Aorta (tissue), 5 donors: ENCODE data around the gene SPON1. TPM values are rescaled to one million over a fixed set of nuclear protein-coding genes. Genes with fewer than 3 reads are reported as not detected.
A peak's percentile ranks its signal among the peaks of the same experiment; 100 is the strongest.
"Not testable (repeated sequence)": the region's sequence is repeated elsewhere in the genome, so short reads cannot be mapped to it uniquely, and the experiment has no call there.

Source experiments
- ATAC-seq: fragments of 200-7000 bp; cut with Tn5 transposase; one replicate; pipeline ENCODE4 v1.9.1; 2022; ENCODE audit warnings: moderate library complexity; ENCODE audit not compliant: low FRiP score
- DNase-seq, 2 donors: peaks; one replicate each; pipeline ENCODE4 v3.0.0-alpha.2; 2020
- H3K27ac ChIP-seq, 2 donors: one replicate each; pipeline ENCODE4 v1.5.1; 2013; ENCODE audit warnings: low read length in 2 of 2, mild to moderate bottlenecking in 2 of 2, moderate library complexity in 2 of 2, control low read depth in 1 of 2, inconsistent platforms in 1 of 2, low read depth in 1 of 2
- H3K27me3 ChIP-seq, 2 donors: one replicate each; pipeline ENCODE4 v1.6.1; 2013; ENCODE audit warnings: control low read depth in 1 of 2, low read length in 1 of 2, mild to moderate bottlenecking in 1 of 2, moderate library complexity in 1 of 2; ENCODE audit not compliant: insufficient read depth in 2 of 2, control insufficient read depth in 1 of 2
- H3K36me3 ChIP-seq, 2 donors: one replicate each; pipeline ENCODE4 v1.6.1; 2013; ENCODE audit warnings: control low read depth in 1 of 2, low read length in 1 of 2, mild to moderate bottlenecking in 1 of 2; ENCODE audit not compliant: insufficient read depth in 2 of 2, control insufficient read depth in 1 of 2
- H3K4me1 ChIP-seq, 2 donors: one replicate each; pipeline ENCODE4 v1.6.1; 2013; ENCODE audit warnings: low read length in 2 of 2, control low read depth in 1 of 2, mild to moderate bottlenecking in 1 of 2, moderate library complexity in 1 of 2; ENCODE audit not compliant: insufficient read depth in 2 of 2, control insufficient read depth in 1 of 2
- H3K4me3 ChIP-seq, 2 donors: one replicate each; pipeline ENCODE4 v1.5.1; 2013; ENCODE audit warnings: low read length in 2 of 2, control low read depth in 1 of 2, mild to moderate bottlenecking in 1 of 2
- H3K9me3 ChIP-seq: one replicate; pipeline ENCODE4 v1.6.1; 2013; ENCODE audit warnings: mild to moderate bottlenecking, low read length; ENCODE audit not compliant: control insufficient read depth
- WGBS, 2 donors: extraction: QIAGEN DNeasy Blood & Tissue Kit; methylation state at CpG; one replicate each; pipeline ENCODE4 v1.1.7; 2013; 5-methylcytosine and 5-hydroxymethylcytosine counted together
- intact Hi-C, 2 donors: fragments of 100-400 bp; cut with DNase I; formaldehyde crosslinking; loops; one replicate each; pipeline versions ENCODE4 v1.14.2 to v1.15.0; 2022
- polyA plus RNA-seq, 2 donors: library from polyadenylated mRNA; stranded (reverse); fragments of 200-250 nt; gene quantifications; one replicate each; pipeline ENCODE4 v1.2.3, GENCODE V29; 2013
- total RNA-seq, 2 donors: library from RNA; stranded (reverse); fragmentation: NEBNext Ultra II Directional; extraction: Animal tissue kit (Norgen Biotek cat#: 25700); gene quantifications; one replicate each; pipeline ENCODE4 v1.2.1, GENCODE V29; 2021
- donor health status: healthy with polysubstance abuse.
- donor health status: Bipolar disorder and iron deficiency.
- donor health status: DM: no; HTN: no; CAD: no.
- donor health status: DM: no; HTN: no; CAD: no.
- donor health status: DM: yes; HTN: yes; CAD: no.

SPON1 gene
- total and polyA plus RNA-seq, 4 donors: 7.0 to 79.2 (median 24.9) TPM

DNA sequence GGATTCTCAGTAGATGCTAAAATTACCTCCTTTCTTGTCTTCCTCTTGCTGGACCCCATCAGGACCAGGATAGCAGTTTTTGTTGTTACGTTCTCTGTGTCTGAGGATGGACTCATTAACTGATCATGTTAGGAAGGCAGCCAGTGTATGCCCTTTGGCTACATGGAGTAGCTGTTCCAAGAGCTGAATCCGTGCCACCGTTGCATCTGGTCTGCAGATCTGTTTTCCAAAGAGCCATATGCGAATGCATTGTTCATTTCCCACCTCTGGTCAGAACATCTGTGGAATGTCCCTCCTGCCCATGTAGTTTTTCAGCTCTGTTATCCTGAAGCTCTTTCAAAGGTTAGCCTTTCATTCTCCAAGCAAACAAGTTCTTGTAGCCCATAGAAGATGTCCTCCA lies 188.4 kb downstream of the SPON1 start:
- Histone ChIP-seq H3K27me3 (no peaks in the 10 kb centered on the region), H3K4me3 (no peak overlapping the region), H3K27ac (no peak overlapping the region), H3K4me1 (no peaks in the 10 kb centered on the region), H3K36me3 (no peaks in the 10 kb centered on the region), H3K9me3 (peaks cover 6% of the 10 kb centered on the region)
- intact Hi-C loops: loop anchor here in 1 of 2 donors (5.0 kb wide), 1 partner anchor 194 kb away; no protein-coding TSS in a partner anchor
- WGBS, 2 donors: 84 to 86% methylated on average over 4 of the region's 4 CpGs
- DNase-seq (no peak), ATAC-seq (no peak)

GRCh38 chr11:14154103-14154502 lies 191.6 kb downstream of the SPON1 start:
- H3K4me3 ChIP-seq, H3K36me3 ChIP-seq, H3K27ac ChIP-seq, H3K4me1 ChIP-seq, ATAC-seq, DNase-seq, H3K27me3 ChIP-seq, H3K9me3 ChIP-seq: not testable (repeated sequence)
- intact Hi-C loops: loop anchor here in 1 of 2 donors (5.0 kb wide), 1 partner anchor 197 kb away; no protein-coding TSS in a partner anchor
- 79 to 98% methylated on average over 1 of the region's 1 CpG for WGBS, 2 donors

DNA sequence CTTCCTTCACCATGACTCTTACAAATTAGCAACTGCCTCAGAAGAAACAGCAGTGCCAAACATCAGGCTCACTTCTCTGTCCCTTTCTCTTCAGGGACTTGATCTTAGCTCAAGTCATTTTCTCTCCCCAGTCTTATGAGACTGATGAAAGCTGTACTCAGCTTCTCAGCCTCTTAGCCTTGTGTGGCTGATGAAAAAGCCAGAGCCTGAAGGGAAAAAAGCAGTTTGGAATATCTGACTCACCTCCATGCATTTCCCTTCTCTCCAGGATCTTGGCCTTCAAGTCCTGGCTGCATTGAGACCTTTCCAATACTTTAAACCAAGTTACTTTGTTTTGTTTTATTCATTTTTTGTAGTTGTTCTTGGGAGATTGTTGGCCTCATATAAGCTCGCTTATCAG lies 195.9 kb downstream of the SPON1 start:
- H3K36me3 ChIP-seq: no peaks in the 10 kb centered on the region
- intact Hi-C loops: no loop called here
- no peaks in the 10 kb centered on the region for H3K4me1 ChIP-seq
- peaks cover 6% of the 10 kb centered on the region for H3K9me3 ChIP-seq
- H3K4me3 ChIP-seq: no peak overlapping the region
- DNase-seq: no peak
- 70 to 83% methylated on average over 1 of the region's 1 CpG for WGBS, 2 donors
- H3K27ac ChIP-seq: no peak overlapping the region
- no peak for ATAC-seq
- no peaks in the 10 kb centered on the region for H3K27me3 ChIP-seq

DNA sequence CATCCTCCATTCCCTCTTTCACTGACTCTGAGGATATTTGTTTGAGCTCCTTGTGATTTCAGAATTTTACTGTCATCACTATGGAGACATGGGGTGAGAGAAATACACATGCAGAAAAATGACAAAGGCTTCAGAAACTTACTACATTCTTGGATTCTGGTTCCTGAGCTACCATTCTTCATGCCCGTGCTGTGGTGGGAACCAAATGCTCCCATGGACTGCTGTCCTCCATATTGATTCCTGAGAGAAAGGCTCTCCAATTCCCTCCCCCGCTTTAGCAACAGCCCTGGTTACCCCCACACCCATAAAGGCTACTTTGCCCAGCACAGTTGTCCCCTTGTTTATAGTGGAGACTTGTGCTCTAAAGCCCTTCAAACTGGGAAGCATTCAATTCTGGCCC lies 201.1 kb downstream of the SPON1 start:
- DNase-seq (no peak), ATAC-seq (no peak)
- Histone ChIP-seq H3K27me3 (no peaks in the 10 kb centered on the region), H3K4me3 (no peak overlapping the region), H3K36me3 (no peaks in the 10 kb centered on the region), H3K4me1 (no peaks in the 10 kb centered on the region), H3K27ac (no peak overlapping the region), H3K9me3 (no peaks in the 10 kb centered on the region)
- intact Hi-C loops: no loop called here
- WGBS, 2 donors: 89 to 95% methylated on average over 2 of the region's 2 CpGs

GRCh38 chr11:14173679-14174078 lies 211.2 kb downstream of the SPON1 start:
- DNase-seq, H3K9me3 ChIP-seq, H3K36me3 ChIP-seq, H3K4me1 ChIP-seq, H3K27ac ChIP-seq, intact Hi-C loops, ATAC-seq, H3K27me3 ChIP-seq, H3K4me3 ChIP-seq: not testable (repeated sequence)
- WGBS, 2 donors: 89 to 92% methylated on average over 7 of the region's 7 CpGs

- DNase-seq: no peak
- no peak overlapping the region for H3K27ac ChIP-seq
- no peaks in the 10 kb centered on the region for H3K36me3 ChIP-seq
- no peaks in the 10 kb centered on the region for H3K4me1 ChIP-seq
- no peak overlapping the region for H3K4me3 ChIP-seq
- H3K9me3 ChIP-seq: no peaks in the 10 kb centered on the region
- H3K27me3 ChIP-seq: no peaks in the 10 kb centered on the region
- intact Hi-C loops: no loop called here
- 82 to 83% methylated on average over 4 of the region's 4 CpGs for WGBS, 2 donors
- peak; percentile 36 for ATAC-seq
These were observed 216.7 kb downstream of the SPON1 start for GRCh38 chr11:14179116-14179820.

DNA sequence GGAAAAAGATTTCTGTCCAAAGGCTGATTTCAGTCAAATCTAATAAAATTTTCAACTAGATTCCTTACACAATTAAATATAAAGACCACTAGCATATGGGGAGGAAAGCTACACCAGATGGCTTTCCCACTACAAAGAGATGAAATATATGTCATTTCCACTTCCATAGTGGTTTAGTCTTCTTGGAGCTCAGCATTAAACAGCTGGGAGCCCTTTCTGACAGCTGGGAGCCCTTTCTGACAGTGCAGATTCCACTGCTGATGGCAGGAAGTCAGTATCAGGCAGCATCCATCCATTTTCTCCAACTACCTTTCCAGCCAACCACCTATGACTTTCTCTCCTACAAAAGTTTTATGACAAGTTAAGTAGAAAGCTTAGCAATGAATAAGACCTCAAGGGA lies 218.6 kb downstream of the SPON1 start:
- H3K9me3 ChIP-seq: no peaks in the 10 kb centered on the region
- intact Hi-C loops: no loop called here
- no peaks in the 10 kb centered on the region for H3K27me3 ChIP-seq
- no peak overlapping the region for H3K27ac ChIP-seq
- ATAC-seq: no peak
- H3K36me3 ChIP-seq: no peaks in the 10 kb centered on the region
- H3K4me3 ChIP-seq: no peak overlapping the region
- H3K4me1 ChIP-seq: no peaks in the 10 kb centered on the region
- DNase-seq: no peak

DNA sequence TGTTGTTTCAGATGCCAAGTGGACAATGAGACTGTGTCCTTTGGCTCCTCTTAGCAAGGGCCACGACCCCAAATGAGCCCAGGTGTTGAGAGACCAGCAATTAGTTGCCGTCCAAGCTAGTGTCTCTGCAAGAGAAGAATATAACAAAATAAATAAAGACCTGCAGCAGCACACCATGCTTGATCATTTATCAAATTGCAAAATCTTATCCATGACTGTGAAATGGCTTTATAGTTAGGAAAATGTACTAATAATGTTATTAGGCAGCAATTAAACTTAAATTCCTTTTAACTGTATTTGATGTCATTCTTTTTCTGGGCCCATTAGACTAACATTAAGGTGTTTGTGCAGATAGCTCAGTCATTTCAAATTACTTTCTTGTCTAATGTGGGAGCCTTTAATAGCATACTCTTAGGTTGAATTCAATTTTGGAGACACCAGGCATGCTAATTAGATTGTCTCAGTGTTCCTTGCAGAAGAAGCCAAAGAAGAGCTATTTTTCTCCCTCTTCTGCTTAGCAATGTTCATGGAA lies 220.4 kb downstream of the SPON1 start:
- H3K9me3 ChIP-seq: no peaks in the 10 kb centered on the region
- H3K4me3 ChIP-seq: no peak overlapping the region
- H3K36me3 ChIP-seq: no peaks in the 10 kb centered on the region
- intact Hi-C loops: no loop called here
- H3K27ac ChIP-seq: no peak overlapping the region
- 41 to 74% methylated on average over 2 of the region's 2 CpGs for WGBS, 2 donors
- DNase-seq: no peak
- no peak for ATAC-seq
- peaks cover 0 to 2% of the 10 kb centered on the region in 2 donors for H3K4me1 ChIP-seq
- no peaks in the 10 kb centered on the region for H3K27me3 ChIP-seq
